Brain microvascular endothelial cell (primary cell): ENCODE results near the gene PYGM.
A peak's percentile ranks its signal among the peaks of the same experiment; 100 is the strongest.

Experiments used
- DNase-seq: peaks from one replicate; pipeline ENCODE4 v3.0.0-alpha.2; 2020
- H3K27ac ChIP-seq: fragments of 250-450 bp; sonication (Bioruptor Pico); 2 replicates; pipeline ENCODE4 v1.5.1; 2020; ENCODE audit warnings: mild to moderate bottlenecking, moderate library complexity
- H3K27me3 ChIP-seq: fragments of 250-450 bp; sonication (Bioruptor Pico); replicated peaks from 2 replicates; pipeline ENCODE4 v1.5.1; 2020; ENCODE audit warnings: mild to moderate bottlenecking
- H3K36me3 ChIP-seq: fragments of 250-450 bp; sonication (Bioruptor Pico); replicated peaks from 2 replicates; pipeline ENCODE4 v1.5.1; 2020; ENCODE audit warnings: mild to moderate bottlenecking
- H3K4me3 ChIP-seq: 2 replicates; pipeline ENCODE4 v1.5.1; 2011; ENCODE audit warnings: low read depth, mild to moderate bottlenecking, control low read depth, low read length, moderate library complexity
- CTCF ChIP-seq: IDR thresholded peaks from 2 replicates; pipeline ENCODE4 v1.5.1; 2011; ENCODE audit warnings: low read depth, mild to moderate bottlenecking, moderate library complexity, low read length, control low read depth, inconsistent platforms; ENCODE audit errors: missing control alignments
- in situ Hi-C: cut with HindIII; loops from 2 replicates; pipeline ENCODE4 v1.10.0; 2017; ENCODE audit warnings: low sequenced_read_pairs, low pct_ligation_motif_present

PYGM gene

GRCh38 chr11:64802370-64803157, 42.8 kb upstream of the PYGM start:
- in situ Hi-C loops = no loop called here
- no peak overlapping the region for H3K27ac ChIP-seq
- H3K4me3 ChIP-seq = peak overlapping the region; percentile 57
- no peaks in the 10 kb centered on the region for H3K27me3 ChIP-seq
- DNase-seq = no peak
- TF ChIP-seq CTCF = no peak
- H3K36me3 ChIP-seq = peaks cover 13% of the 10 kb centered on the region

- no peak for DNase-seq
- Histone ChIP-seq H3K4me3 (peak overlapping the region; percentile 57), H3K27me3 (no peaks in the 10 kb centered on the region), H3K27ac (no peak overlapping the region), H3K36me3 (peaks cover 13% of the 10 kb centered on the region)
- TF ChIP-seq CTCF = no peak
- in situ Hi-C loops = no loop called here
These were observed 42.0 kb upstream of the PYGM start for GRCh38 chr11:64801561-64802369.

- H3K27ac ChIP-seq = no peak overlapping the region
- H3K36me3 ChIP-seq = peaks cover 19% of the 10 kb centered on the region
- no peak overlapping the region for H3K4me3 ChIP-seq
- no peak for TF ChIP-seq CTCF
- in situ Hi-C loops = no loop called here
- H3K27me3 ChIP-seq = no peaks in the 10 kb centered on the region
- no peak for DNase-seq
These were observed 41.3 kb upstream of the PYGM start for GRCh38 chr11:64801158-64801464.

- Histone ChIP-seq H3K36me3 (peaks cover 19% of the 10 kb centered on the region), H3K27me3 (no peaks in the 10 kb centered on the region), H3K4me3 (no peak overlapping the region), H3K27ac (no peak overlapping the region)
- no peak for TF ChIP-seq CTCF
- in situ Hi-C loops = no loop called here
- DNase-seq = no peak
These were observed 40.8 kb upstream of the PYGM start for GRCh38 chr11:64800303-64801157.

- DNase-seq = no peak
- Histone ChIP-seq H3K27ac (no peak overlapping the region), H3K4me3 (no peak overlapping the region), H3K27me3 (no peaks in the 10 kb centered on the region), H3K36me3 (peaks cover 13% of the 10 kb centered on the region)
- TF ChIP-seq CTCF = no peak
- in situ Hi-C loops = no loop called here
These were observed 40.0 kb upstream of the PYGM start for GRCh38 chr11:64799623-64800302.
